Myocyte (in vitro differentiated cells): Measurements from ENCODE around the gene CARNS1. TPM values are rescaled to one million over a fixed set of nuclear protein-coding genes. Genes with fewer than 3 reads are reported as not detected.
A peak's percentile ranks its signal among the peaks of the same experiment; 100 is the strongest.

Source experiments
- DNase-seq: peaks from one replicate; pipeline ENCODE4 v3.0.0-alpha.2; 2012; ENCODE audit warnings: low read depth
- polyA plus RNA-seq: library from polyadenylated mRNA; unstranded; fragments of >200 nt; gene quantifications from one replicate; pipeline ENCODE4 v1.2.1, GENCODE V29; 2012; ENCODE audit warnings: missing spikeins
- total RNA-seq: library from RNA; depleted of rRNA; stranded (reverse); fragments of >200 nt; gene quantifications from 2 replicates; pipeline ENCODE4 v1.2.3, GENCODE V29; 2014

The CARNS1 gene
- total RNA-seq = 49.7 and 83.0 TPM in 2 replicates
- 36.3 TPM for polyA plus RNA-seq

GRCh38 chr11:67415501-67416304 is at the start of gene CARNS1:
TSS of gene CARNS1 (plus strand) at chr11:67415678. CDS start at chr11:67416200, 522 bp downstream.
- DNase-seq = peak; percentile 50

GRCh38 chr11:67365736-67366444 is 49.6 kb upstream of the CARNS1 start:
- no peak for DNase-seq

GRCh38 chr11:67366546-67366945 is 48.9 kb upstream of the CARNS1 start:
- DNase-seq = no peak

- DNase-seq = no peak
These were observed 48.3 kb upstream of the CARNS1 start for GRCh38 chr11:67366961-67367760.

GRCh38 chr11:67367761-67368227 is 47.7 kb upstream of the CARNS1 start:
- DNase-seq = no peak

- DNase-seq = no peak
These were observed 46.9 kb upstream of the CARNS1 start for GRCh38 chr11:67368621-67369020.

- DNase-seq = no peak
These were observed 46.2 kb upstream of the CARNS1 start for GRCh38 chr11:67369275-67369674.

- no peak for DNase-seq
These were observed 45.6 kb upstream of the CARNS1 start for GRCh38 chr11:67369801-67370284.

- peak; percentile 89 for DNase-seq
These were observed 45.0 kb upstream of the CARNS1 start for GRCh38 chr11:67370351-67371076.

- DNase-seq = peak; percentile 54
These were observed 44.1 kb upstream of the CARNS1 start for GRCh38 chr11:67371189-67371910.

GRCh38 chr11:67371911-67372320 is 43.6 kb upstream of the CARNS1 start:
- no peak for DNase-seq

- peak; percentile 34 for DNase-seq
These were observed 43.0 kb upstream of the CARNS1 start for GRCh38 chr11:67372321-67372992.

- DNase-seq = peak; percentile 73
These were observed 42.4 kb upstream of the CARNS1 start, which contains the start of gene CLCF1 for GRCh38 chr11:67372993-67373647. TSS of gene CLCF1 (minus strand) at chr11:67373598. CDS start at chr11:67373539, 59 bp downstream.

- DNase-seq = peak; percentile 93
These were observed 41.6 kb upstream of the CARNS1 start for GRCh38 chr11:67373648-67374570.

GRCh38 chr11:67374571-67375281 is 40.8 kb upstream of the CARNS1 start:
- no peak for DNase-seq

GRCh38 chr11:67375320-67376055 is 40.0 kb upstream of the CARNS1 start:
- DNase-seq = no peak
